WTC11 (cell line): ENCODE data around the gene HMX2. TPM values are rescaled to one million over a fixed set of nuclear protein-coding genes. Genes with fewer than 3 reads are reported as not detected.

Experiments
- ATAC-seq: fragments of 200-7000 bp; cut with Tn5 transposase; 2 replicates; pipeline ENCODE4 v1.10.0; 2021; ENCODE audit warnings: mild to moderate bottlenecking, moderate library complexity
- CTCF ChIA-PET: fragments of 300-600 bp; sonication (Branson Sonifier 250); formaldehyde crosslinking; loops from one replicate; lab custom pipeline; 2021; ENCODE audit warnings: antibody characterized with exemption; lab: Charles Lee
- POLR2A ChIA-PET: fragments of 350-600 bp; sonication (Branson Sonifier 250); formaldehyde crosslinking; loops from one replicate; lab custom pipeline; 2021; ENCODE audit warnings: antibody characterized with exemption; lab: Charles Lee
- DNase-seq: peaks from one replicate; pipeline ENCODE4 v3.0.0; 2021; ENCODE audit warnings: low spot score
- H3K27ac Mint-ChIP-seq: 2 replicates; pipeline ENCODE4 v1.8.0; 2021; ENCODE audit warnings: mixed read lengths
- H3K27me3 Mint-ChIP-seq: 2 replicates; pipeline ENCODE4 v1.8.0; 2021; ENCODE audit warnings: low read depth, mild to moderate bottlenecking, moderate library complexity, mixed read lengths
- H3K36me3 Mint-ChIP-seq: 2 replicates; pipeline ENCODE4 v1.8.0; 2021; ENCODE audit warnings: mixed read lengths
- H3K4me1 Mint-ChIP-seq: 2 replicates; pipeline ENCODE4 v1.8.0; 2022; ENCODE audit warnings: mixed read lengths
- H3K4me3 Mint-ChIP-seq: 2 replicates; pipeline ENCODE4 v1.8.0; 2021; ENCODE audit warnings: mild to moderate bottlenecking, moderate library complexity, mixed read lengths
- H3K9me3 Mint-ChIP-seq: 2 replicates; pipeline ENCODE4 v1.8.0; 2021; ENCODE audit warnings: mixed read lengths
- CREM ChIP-seq: sonication (generic); formaldehyde crosslinking; IDR thresholded peaks from 2 replicates; pipeline ENCODE4 v1.8.1; 2022; ENCODE audit warnings: mild to moderate bottlenecking, missing genetic modification reagents, moderate library complexity
- ESRRA ChIP-seq: sonication (generic); formaldehyde crosslinking; IDR thresholded peaks from 2 replicates; pipeline ENCODE4 v1.8.1; 2022; ENCODE audit warnings: mild to moderate bottlenecking, missing genetic modification reagents, borderline replicate concordance
- GABPB1 ChIP-seq: sonication (generic); formaldehyde crosslinking; IDR thresholded peaks from 2 replicates; pipeline ENCODE4 v1.8.1; 2023; ENCODE audit warnings: mild to moderate bottlenecking, missing genetic modification reagents
- HMGA2 ChIP-seq: fragments of 250-450 bp; sonication (Bioruptor Pico); IDR thresholded peaks from 2 replicates; pipeline ENCODE4 v1.4.0; 2021; ENCODE audit warnings: mild to moderate bottlenecking, moderate library complexity
- JAZF1 ChIP-seq: fragments of 250-450 bp; sonication (Bioruptor Pico); IDR thresholded peaks from 2 replicates; pipeline ENCODE4 v1.9.0; 2021; ENCODE audit warnings: moderate library complexity, mild to moderate bottlenecking, inconsistent platforms
- JUN ChIP-seq: sonication (generic); formaldehyde crosslinking; IDR thresholded peaks from 2 replicates; pipeline ENCODE4 v1.8.0; 2023; ENCODE audit warnings: mild to moderate bottlenecking, missing genetic modification reagents
- MXD4 ChIP-seq: fragments of 250-450 bp; sonication (Bioruptor Pico); IDR thresholded peaks from 2 replicates; pipeline ENCODE4 v1.8.0; 2021; ENCODE audit warnings: mild to moderate bottlenecking, moderate library complexity, borderline replicate concordance
- PRRX2 ChIP-seq: fragments of 250-450 bp; sonication (Bioruptor Pico); IDR thresholded peaks from 2 replicates; pipeline ENCODE4 v1.8.0; 2021; ENCODE audit warnings: mild to moderate bottlenecking
- SMAD3 ChIP-seq: sonication (generic); formaldehyde crosslinking; IDR thresholded peaks from 2 replicates; pipeline ENCODE4 v1.8.0; 2022; ENCODE audit warnings: missing genetic modification reagents, mild to moderate bottlenecking, borderline replicate concordance
- SP1 ChIP-seq: sonication (generic); formaldehyde crosslinking; conservative IDR thresholded peaks from 2 replicates; pipeline ENCODE4 v1.8.1; 2022; ENCODE audit warnings: missing genetic modification reagents
- ZNF416 ChIP-seq: fragments of 250-450 bp; sonication (Bioruptor Pico); IDR thresholded peaks from 2 replicates; pipeline ENCODE4 v1.9.0; 2021; ENCODE audit warnings: mild to moderate bottlenecking, inconsistent platforms
- ZNF423 ChIP-seq: fragments of 250-450 bp; sonication (Bioruptor Pico); IDR thresholded peaks from 2 replicates; pipeline ENCODE4 v2.1.2; 2022; ENCODE audit warnings: mild to moderate bottlenecking, moderate library complexity
- total RNA-seq: library from RNA; stranded (reverse); gene quantifications from 3 replicates; pipeline ENCODE4 v1.2.3, GENCODE V29; 2021
- TF ChIP-seq, protein P1 (sequence below): sonication (generic); formaldehyde crosslinking; IDR thresholded peaks from 2 replicates; pipeline ENCODE4 v1.8.0; 2022; ENCODE audit warnings: missing genetic modification reagents
- TF ChIP-seq, protein P2 (sequence below): fragments of 200-600 bp; IDR thresholded peaks from 2 replicates; pipeline ENCODE4 v1.8.0; 2022; ENCODE audit warnings: antibody characterized with exemption
- TF ChIP-seq, protein P3 (sequence below): sonication (generic); formaldehyde crosslinking; IDR thresholded peaks from 2 replicates; pipeline ENCODE4 v1.8.1; 2022; ENCODE audit warnings: low read depth, missing genetic modification reagents, borderline replicate concordance
- TF ChIP-seq, protein P4 (sequence below): fragments of 250-450 bp; sonication (Bioruptor Pico); IDR thresholded peaks from 2 replicates; pipeline ENCODE4 v1.8.0; 2021; ENCODE audit warnings: mild to moderate bottlenecking
- TF ChIP-seq, protein P5 (sequence below): sonication (generic); formaldehyde crosslinking; IDR thresholded peaks from 2 replicates; pipeline ENCODE4 v1.8.1; 2022; ENCODE audit warnings: mild to moderate bottlenecking, moderate library complexity, missing genetic modification reagents

The HMX2 gene
- total RNA-seq, 1 experiment from 2014 or later, result 0.59 TPM

DNA sequence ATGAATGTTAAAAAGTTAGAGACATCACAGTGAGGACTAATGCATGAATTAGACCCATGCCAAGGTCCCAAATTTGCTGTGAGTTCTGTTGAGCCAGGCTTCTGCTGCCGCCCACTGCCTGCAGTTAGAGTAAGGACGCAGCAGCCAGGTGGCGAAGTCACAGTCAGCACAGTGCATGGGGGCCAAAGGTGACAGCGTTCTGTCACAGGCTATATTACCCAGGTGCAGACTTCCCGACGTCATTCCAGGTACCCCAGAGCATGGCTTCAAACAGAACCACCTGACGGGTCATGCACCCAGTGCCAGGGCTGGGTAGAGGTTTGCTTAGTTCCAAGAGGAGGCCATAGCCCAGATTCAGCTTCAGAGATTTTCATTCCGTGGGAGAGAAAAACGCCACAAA is 46.1 kb upstream of the HMX2 start (continued):
- TF ChIP-seq, protein P1, sequence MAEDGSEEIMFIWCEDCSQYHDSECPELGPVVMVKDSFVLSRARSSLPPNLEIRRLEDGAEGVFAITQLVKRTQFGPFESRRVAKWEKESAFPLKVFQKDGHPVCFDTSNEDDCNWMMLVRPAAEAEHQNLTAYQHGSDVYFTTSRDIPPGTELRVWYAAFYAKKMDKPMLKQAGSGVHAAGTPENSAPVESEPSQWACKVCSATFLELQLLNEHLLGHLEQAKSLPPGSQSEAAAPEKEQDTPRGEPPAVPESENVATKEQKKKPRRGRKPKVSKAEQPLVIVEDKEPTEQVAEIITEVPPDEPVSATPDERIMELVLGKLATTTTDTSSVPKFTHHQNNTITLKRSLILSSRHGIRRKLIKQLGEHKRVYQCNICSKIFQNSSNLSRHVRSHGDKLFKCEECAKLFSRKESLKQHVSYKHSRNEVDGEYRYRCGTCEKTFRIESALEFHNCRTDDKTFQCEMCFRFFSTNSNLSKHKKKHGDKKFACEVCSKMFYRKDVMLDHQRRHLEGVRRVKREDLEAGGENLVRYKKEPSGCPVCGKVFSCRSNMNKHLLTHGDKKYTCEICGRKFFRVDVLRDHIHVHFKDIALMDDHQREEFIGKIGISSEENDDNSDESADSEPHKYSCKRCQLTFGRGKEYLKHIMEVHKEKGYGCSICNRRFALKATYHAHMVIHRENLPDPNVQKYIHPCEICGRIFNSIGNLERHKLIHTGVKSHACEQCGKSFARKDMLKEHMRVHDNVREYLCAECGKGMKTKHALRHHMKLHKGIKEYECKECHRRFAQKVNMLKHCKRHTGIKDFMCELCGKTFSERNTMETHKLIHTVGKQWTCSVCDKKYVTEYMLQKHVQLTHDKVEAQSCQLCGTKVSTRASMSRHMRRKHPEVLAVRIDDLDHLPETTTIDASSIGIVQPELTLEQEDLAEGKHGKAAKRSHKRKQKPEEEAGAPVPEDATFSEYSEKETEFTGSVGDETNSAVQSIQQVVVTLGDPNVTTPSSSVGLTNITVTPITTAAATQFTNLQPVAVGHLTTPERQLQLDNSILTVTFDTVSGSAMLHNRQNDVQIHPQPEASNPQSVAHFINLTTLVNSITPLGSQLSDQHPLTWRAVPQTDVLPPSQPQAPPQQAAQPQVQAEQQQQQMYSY (CRISPR knock-in tag), result no peak
- TF ChIP-seq CREM, result no peak
- TF ChIP-seq PRRX2, result no peak
- no peak for TF ChIP-seq MXD4 (CRISPR knock-in tag)
- TF ChIP-seq, all 79 proteins: peak for 0

DNA sequence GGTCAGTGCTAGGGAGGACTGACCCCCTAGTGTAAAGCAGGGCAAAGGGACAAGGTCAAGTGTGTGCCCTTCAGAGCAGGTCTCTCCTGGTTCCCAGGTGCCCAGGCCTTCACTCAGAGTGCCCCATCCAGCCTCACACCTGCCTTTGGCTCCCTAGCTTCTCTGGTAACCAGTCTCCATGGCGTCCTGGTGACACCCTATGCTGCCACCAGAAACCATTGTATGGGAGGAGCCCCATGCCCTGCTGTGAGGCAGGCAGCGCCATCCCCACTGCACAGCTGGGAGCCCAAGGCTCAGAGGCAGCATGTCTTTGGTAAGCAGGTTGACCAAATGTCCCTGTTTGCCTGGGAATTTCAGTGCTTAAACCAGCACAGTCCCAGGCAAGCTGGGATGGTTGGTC is 45.3 kb upstream of the HMX2 start:
- H3K4me3 Mint-ChIP-seq, result no peak overlapping the region
- H3K9me3 Mint-ChIP-seq, result no peaks in the 10 kb centered on the region
- no peaks in the 10 kb centered on the region for H3K36me3 Mint-ChIP-seq
- no peak for DNase-seq
- POLR2A ChIA-PET, result no interaction called here
- H3K4me1 Mint-ChIP-seq, result peaks cover 24% of the 10 kb centered on the region
- peak; percentile 14; the same call in 1 of the 2 replicates for ATAC-seq
- TF ChIP-seq SMAD3 (no peak), ESRRA (CRISPR knock-in tag) (0 out of 2 replicates have a peak, but pooled peaks have one; percentile 14), ZNF423 (CRISPR knock-in tag) (0 out of 2 replicates have a peak, but pooled peaks have one; percentile 20), MXD4 (CRISPR knock-in tag) (no peak)
- TF ChIP-seq, protein P2, sequence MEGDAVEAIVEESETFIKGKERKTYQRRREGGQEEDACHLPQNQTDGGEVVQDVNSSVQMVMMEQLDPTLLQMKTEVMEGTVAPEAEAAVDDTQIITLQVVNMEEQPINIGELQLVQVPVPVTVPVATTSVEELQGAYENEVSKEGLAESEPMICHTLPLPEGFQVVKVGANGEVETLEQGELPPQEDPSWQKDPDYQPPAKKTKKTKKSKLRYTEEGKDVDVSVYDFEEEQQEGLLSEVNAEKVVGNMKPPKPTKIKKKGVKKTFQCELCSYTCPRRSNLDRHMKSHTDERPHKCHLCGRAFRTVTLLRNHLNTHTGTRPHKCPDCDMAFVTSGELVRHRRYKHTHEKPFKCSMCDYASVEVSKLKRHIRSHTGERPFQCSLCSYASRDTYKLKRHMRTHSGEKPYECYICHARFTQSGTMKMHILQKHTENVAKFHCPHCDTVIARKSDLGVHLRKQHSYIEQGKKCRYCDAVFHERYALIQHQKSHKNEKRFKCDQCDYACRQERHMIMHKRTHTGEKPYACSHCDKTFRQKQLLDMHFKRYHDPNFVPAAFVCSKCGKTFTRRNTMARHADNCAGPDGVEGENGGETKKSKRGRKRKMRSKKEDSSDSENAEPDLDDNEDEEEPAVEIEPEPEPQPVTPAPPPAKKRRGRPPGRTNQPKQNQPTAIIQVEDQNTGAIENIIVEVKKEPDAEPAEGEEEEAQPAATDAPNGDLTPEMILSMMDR, result no peak
- peaks cover 2% of the 10 kb centered on the region; the same call in 1 of the 2 replicates for H3K27me3 Mint-ChIP-seq
- CTCF ChIA-PET, result interaction anchor here (1.0 to 1.9 kb wide), 4 partner anchors 15 to 59 kb away, joined by 3 to 10 read pairs (median 3); no protein-coding TSS in a partner anchor
- no peak overlapping the region for H3K27ac Mint-ChIP-seq

DNA sequence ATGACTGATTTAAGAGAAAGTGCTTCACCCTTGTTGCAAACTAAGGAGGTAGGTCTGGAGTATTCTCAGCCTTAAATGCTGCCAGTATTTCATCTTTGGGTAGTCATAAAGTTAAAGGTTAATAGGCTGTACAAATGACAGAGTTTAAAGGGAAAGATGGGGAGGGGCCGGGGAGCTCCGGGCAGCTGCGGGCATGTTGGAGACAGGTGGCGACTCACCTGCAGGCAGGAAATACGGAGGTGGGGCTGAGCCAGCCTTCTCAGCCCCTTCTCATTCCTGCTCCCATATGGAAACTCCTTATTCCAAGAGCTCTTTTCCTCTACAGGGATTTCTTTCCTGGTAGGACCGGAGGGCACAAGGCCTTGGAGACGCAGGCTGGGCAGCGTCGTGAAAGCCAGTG is 44.0 kb upstream of the HMX2 start:
- H3K27ac Mint-ChIP-seq, result no peak overlapping the region
- H3K27me3 Mint-ChIP-seq, result peaks cover 2% of the 10 kb centered on the region; the same call in 1 of the 2 replicates
- ChIA-PET POLR2A (no interaction called here), CTCF (interaction anchor here (1.6 to 1.7 kb wide), 2 partner anchors 31 to 61 kb away, joined by 3 to 6 read pairs; no protein-coding TSS in a partner anchor)
- peak; percentile 58 for ATAC-seq
- TF ChIP-seq, protein P2, result no peak
- TF ChIP-seq MXD4 (CRISPR knock-in tag), result no peak
- TF ChIP-seq JAZF1 (CRISPR knock-in tag), result no peak
- TF ChIP-seq HMGA2 (CRISPR knock-in tag), result no peak
- no peaks in the 10 kb centered on the region for H3K36me3 Mint-ChIP-seq
- peaks cover 24% of the 10 kb centered on the region for H3K4me1 Mint-ChIP-seq
- DNase-seq, result no peak
- no peaks in the 10 kb centered on the region for H3K9me3 Mint-ChIP-seq
- H3K4me3 Mint-ChIP-seq, result no peak overlapping the region

DNA sequence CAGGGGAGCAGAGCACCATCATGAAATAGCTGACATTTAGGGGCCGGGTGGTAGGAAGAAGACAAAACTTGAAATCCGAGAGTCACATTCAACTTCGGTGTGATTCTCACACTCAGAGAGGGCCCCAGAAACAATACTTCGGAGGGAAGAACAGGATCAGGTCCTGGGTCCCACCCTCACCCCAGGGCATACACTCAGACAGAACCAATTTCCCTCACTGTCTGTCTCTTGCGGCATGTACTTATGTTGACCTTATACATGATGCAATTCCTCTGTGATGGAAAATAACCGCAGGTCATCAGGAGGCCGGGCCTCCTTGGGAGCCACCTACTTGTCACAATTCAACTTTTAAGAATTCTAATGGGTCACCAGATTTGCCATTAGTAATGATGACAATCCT is 38.5 kb upstream of the HMX2 start:
- H3K4me1 Mint-ChIP-seq, result peaks cover 5% of the 10 kb centered on the region
- POLR2A ChIA-PET, result no interaction called here
- H3K4me3 Mint-ChIP-seq, result no peak overlapping the region
- H3K27ac Mint-ChIP-seq, result no peak overlapping the region
- no peak for DNase-seq
- H3K27me3 Mint-ChIP-seq, result peaks cover 10% of the 10 kb centered on the region
- TF ChIP-seq JUN (CRISPR knock-in tag) (no peak), ZNF416 (CRISPR knock-in tag) (no peak), PRRX2 (no peak), SP1 (no peak), GABPB1 (CRISPR knock-in tag) (peak; percentile 92), JAZF1 (CRISPR knock-in tag) (no peak)
- TF ChIP-seq, protein P3, sequence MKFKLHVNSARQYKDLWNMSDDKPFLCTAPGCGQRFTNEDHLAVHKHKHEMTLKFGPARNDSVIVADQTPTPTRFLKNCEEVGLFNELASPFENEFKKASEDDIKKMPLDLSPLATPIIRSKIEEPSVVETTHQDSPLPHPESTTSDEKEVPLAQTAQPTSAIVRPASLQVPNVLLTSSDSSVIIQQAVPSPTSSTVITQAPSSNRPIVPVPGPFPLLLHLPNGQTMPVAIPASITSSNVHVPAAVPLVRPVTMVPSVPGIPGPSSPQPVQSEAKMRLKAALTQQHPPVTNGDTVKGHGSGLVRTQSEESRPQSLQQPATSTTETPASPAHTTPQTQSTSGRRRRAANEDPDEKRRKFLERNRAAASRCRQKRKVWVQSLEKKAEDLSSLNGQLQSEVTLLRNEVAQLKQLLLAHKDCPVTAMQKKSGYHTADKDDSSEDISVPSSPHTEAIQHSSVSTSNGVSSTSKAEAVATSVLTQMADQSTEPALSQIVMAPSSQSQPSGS (CRISPR knock-in tag), result no peak
- TF ChIP-seq, protein P4, sequence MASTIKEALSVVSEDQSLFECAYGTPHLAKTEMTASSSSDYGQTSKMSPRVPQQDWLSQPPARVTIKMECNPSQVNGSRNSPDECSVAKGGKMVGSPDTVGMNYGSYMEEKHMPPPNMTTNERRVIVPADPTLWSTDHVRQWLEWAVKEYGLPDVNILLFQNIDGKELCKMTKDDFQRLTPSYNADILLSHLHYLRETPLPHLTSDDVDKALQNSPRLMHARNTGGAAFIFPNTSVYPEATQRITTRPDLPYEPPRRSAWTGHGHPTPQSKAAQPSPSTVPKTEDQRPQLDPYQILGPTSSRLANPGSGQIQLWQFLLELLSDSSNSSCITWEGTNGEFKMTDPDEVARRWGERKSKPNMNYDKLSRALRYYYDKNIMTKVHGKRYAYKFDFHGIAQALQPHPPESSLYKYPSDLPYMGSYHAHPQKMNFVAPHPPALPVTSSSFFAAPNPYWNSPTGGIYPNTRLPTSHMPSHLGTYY (CRISPR knock-in tag), result no peak
- TF ChIP-seq, protein P5, sequence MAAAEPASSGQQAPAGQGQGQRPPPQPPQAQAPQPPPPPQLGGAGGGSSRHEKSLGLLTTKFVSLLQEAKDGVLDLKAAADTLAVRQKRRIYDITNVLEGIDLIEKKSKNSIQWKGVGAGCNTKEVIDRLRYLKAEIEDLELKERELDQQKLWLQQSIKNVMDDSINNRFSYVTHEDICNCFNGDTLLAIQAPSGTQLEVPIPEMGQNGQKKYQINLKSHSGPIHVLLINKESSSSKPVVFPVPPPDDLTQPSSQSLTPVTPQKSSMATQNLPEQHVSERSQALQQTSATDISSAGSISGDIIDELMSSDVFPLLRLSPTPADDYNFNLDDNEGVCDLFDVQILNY (CRISPR knock-in tag), result no peak
- H3K9me3 Mint-ChIP-seq, result no peaks in the 10 kb centered on the region
- no peak for ATAC-seq
- CTCF ChIA-PET, result interaction anchor here (1.3 to 1.4 kb wide), 2 partner anchors 8 to 66 kb away, joined by 4 to 6 read pairs; no protein-coding TSS in a partner anchor
- H3K36me3 Mint-ChIP-seq, result no peaks in the 10 kb centered on the region
